Epithelial cell of proximal tubule (primary cell): ENCODE data around the gene CCDC33. TPM values are rescaled to one million over a fixed set of nuclear protein-coding genes. Genes with fewer than 3 reads are reported as not detected.

Source experiments
- DNase-seq: peaks from one replicate; pipeline ENCODE4 v3.0.0-alpha.2; 2011; ENCODE audit warnings: low read depth
- H3K4me3 ChIP-seq: 2 replicates; pipeline ENCODE4 v1.5.1; 2011; ENCODE audit warnings: low read depth, mild to moderate bottlenecking, low read length
- total RNA-seq: library from RNA; depleted of rRNA; stranded (reverse); fragments of >200 nt; gene quantifications from 2 replicates; pipeline ENCODE4 v1.2.3, GENCODE V29; 2015
- TF ChIP-seq, protein P1 (sequence below): conservative IDR thresholded peaks from 2 replicates; pipeline ENCODE4 v1.5.1; 2012; ENCODE audit warnings: low read depth, mild to moderate bottlenecking, low read length

Gene CCDC33
- total RNA-seq, 1 donor from 2014 or later, result 2.5 TPM

DNA sequence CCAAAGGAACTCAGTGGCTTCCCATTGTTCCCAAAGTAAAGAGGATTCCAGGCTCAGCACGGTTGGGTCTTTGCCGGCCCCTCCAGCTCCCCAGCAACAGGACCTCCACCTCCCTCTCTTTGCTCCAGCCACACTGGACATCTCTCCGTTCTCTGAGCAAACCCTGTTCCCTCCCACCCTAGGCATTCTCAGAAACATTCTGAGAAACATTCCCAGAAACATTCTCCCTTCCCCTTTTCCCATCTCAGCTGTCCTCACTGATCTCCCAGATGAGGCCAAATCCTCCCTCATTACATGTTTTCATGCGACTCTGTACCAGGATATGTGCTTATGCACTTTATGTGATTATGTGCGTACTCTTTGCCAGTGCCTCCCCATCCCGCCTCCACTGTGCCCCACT is 14.1 kb downstream of the CCDC33 start:
- no peak overlapping the region for H3K4me3 ChIP-seq
- DNase-seq, result no peak

DNA sequence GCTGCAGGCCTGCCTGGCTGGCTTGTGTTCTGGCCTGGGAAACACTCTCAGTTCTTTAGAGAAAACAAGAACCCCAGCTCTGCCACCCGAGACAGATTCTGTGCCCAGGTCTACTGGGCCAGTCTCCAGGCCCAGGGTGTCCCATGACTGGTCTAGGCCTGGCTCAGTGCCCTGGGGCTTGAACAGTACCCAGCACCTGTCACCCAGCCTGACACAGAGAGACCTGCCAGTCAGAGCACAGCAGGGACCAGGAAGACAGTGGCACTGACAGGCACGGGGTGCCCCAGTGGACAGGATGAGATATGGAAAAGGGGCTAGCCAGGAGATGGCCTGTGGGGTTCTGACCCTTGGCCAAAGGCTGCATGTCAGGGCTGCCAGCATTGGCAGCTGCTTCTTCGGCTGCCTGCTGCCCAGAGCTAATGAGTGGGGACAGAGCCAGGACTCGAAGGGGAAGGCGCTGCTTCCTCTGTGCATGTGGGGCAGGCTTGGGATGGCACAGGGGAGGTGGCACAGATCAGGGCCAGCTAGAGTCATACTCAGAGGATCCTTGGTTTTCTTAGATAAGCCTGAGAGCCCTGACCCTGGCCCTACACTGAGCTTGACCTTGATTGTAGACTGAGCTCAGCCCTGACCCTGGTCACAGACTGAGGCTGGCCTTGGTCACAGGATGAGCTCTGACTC is 15.1 kb downstream of the CCDC33 start:
- DNase-seq, result no peak
- TF ChIP-seq, protein P1, sequence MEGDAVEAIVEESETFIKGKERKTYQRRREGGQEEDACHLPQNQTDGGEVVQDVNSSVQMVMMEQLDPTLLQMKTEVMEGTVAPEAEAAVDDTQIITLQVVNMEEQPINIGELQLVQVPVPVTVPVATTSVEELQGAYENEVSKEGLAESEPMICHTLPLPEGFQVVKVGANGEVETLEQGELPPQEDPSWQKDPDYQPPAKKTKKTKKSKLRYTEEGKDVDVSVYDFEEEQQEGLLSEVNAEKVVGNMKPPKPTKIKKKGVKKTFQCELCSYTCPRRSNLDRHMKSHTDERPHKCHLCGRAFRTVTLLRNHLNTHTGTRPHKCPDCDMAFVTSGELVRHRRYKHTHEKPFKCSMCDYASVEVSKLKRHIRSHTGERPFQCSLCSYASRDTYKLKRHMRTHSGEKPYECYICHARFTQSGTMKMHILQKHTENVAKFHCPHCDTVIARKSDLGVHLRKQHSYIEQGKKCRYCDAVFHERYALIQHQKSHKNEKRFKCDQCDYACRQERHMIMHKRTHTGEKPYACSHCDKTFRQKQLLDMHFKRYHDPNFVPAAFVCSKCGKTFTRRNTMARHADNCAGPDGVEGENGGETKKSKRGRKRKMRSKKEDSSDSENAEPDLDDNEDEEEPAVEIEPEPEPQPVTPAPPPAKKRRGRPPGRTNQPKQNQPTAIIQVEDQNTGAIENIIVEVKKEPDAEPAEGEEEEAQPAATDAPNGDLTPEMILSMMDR, result no peak
- no peak overlapping the region for H3K4me3 ChIP-seq

More for the DNA sequence above, 14.1 kb downstream of the CCDC33 start:
- TF ChIP-seq, protein P1, result no peak

DNA sequence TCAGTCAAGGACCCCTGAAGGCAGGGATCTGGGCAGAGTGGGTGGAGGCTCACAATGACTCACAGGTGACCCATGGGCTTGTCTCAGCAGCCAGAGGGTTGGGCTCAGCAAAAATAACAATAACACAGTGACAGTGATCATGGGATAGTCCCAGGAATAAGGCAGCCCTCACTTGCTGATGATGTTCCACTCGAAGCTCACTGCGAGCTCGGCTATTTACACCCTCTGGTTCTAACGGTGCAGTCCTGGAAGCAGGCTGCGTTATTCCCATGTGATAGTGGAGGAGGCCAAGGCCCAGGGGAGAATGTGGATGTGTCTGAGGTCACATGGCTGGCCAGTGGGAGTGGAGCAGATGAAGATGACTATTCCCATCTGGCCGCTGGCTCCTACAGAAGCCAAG is 16.2 kb downstream of the CCDC33 start:
- no peak for DNase-seq
- H3K4me3 ChIP-seq, result no peak overlapping the region

DNA sequence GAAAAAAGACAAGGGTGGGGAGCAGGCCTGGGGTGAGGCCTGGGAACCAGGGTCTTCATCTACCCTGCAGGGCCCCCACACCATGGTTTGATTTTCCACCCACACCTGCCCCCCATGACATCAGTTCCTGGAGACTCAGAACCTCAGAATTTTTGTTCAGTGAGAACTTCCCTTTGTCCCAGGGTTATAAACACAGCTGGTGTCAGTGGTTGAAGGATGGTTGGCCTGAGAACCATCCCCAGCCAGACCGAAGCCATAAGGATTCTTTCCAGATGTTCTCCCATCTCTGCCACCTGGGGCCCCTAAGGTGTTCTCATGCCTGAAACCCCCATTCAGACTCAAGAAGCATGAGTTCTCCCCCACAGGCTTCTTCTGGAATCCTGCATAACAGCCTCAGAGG is 16.6 kb downstream of the CCDC33 start:
- no peak overlapping the region for H3K4me3 ChIP-seq
- DNase-seq, result no peak
- TF ChIP-seq, protein P1, result no peak

More for the DNA sequence above, 16.2 kb downstream of the CCDC33 start:
- TF ChIP-seq, protein P1, result no peak

DNA sequence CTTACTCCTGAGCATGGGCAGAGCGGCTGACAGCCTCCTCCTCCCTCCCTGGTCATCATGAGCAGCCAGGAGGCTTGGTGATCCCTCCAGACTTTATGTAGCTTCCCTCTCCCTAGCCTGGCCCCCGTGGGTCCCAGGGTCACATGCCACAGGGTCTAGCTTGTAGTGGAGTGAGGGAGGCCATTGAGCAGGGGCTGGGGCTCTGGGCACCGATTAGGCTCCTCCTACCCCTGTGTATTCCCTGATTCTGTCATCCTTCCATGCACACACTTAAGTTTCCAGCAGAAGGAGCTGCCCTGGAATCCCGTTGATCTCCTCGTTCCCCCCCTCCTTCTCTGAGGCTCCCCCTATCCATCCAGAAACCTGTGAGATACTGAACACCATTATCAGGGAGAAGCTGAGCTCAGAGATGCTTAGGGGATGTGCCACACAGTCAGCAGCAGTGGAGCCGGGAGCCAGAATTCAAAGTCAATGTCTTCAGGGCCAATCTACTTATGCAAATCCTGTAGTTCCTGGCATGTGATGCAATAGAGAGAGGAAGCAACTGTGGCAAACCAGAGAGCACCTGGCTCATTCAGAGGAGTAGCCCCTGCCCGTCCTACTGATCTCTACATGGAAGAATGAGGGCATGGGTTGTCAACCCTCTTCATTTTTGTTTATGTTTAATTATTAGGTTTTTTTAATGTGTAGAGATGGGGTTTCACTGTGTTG is 17.2 kb downstream of the CCDC33 start:
- H3K4me3 ChIP-seq, result no peak overlapping the region
- DNase-seq, result no peak
- TF ChIP-seq, protein P1, result no peak

DNA sequence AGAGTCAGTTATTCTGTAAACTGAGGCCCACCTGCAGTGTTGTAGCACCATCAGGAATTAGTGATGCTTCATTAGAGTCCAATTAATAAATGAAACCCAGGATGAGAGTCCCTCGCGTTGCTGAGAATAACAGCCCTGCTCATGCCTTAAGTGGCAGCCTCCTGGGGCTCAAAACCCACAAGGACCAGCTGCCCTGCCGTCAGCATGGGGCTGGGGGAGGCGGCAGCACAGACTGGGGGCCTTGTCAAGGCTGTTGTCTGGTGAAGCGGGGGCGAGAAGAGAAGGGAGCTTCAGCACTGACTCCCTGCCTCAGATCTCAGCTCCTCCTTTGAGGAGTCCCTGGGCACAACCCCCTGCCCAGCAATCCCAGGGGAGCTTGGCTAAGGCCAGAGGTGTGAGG is 21.0 kb downstream of the CCDC33 start:
- H3K4me3 ChIP-seq, result no peak overlapping the region
- DNase-seq, result no peak
- TF ChIP-seq, protein P1, result no peak
